Measurements from ENCODE around the gene COX6B2.

Gene COX6B2

DNA sequence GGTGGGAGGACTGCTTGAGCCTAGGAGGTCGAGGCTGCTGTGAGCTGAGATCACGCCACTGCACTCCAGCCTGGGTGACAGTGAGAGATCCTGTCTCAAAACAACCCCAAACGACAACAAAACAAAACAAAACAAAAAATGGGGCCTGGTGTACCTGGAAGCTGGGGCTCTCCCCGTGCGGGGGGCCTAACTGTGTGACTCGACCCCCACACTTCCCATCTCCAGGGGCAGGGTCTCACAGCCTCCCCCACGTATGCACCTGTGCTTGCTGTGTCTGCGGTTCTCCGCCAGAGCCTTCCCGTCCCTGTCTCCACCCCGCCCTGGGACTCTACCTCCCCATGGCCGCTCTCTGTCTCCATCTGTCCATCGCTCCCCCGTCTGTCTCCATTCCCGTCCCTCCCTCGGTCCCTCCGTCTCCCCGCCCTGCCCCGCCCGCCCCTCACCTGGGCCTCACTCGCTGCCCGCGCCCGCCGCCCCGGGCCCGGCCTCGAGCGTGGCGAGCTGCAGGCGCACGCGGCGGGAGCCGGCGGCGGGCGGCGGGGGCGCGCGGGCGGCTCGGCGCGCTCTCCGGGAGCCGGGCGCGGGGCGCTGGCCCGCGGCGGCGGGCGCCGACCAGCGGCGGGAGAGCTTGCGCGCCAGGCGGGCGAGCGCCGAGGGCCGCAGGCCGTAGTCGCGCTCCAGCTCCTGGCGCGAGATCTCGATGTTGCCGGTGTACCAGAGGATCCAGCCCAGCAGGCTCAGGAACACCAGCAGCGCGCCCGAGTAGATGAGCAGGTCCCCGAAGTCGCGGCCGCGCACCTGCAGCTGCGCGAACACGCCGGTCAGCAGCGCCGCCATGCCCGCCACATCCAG lies 29.0 kb upstream of the COX6B2 start:
- DNase-seq (ENCODE audit: low spot score) (no peak), FAIRE-seq (no peak)

GRCh38 chr19:55382522-55383054 lies 28.1 kb upstream of the COX6B2 start:
- FAIRE-seq (no peak), DNase-seq (ENCODE audit: low spot score) (no peak)

DNA sequence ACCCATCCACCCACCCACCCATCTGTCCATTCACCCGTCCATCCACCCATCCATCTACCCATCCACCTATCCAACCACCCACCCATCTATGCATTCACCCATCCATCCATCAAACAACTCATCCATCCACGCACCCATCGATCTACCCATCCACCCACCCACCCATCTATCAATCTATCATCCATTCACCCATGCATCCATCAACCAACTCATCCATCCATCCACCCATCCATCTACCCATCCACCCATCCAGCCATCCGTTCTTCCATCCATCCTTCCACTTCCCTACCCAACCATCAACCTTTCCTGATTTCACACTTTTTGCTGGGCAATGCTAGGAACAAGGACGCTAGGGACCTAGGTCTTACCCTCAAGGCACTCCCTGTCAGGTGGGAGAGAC lies 27.5 kb upstream of the COX6B2 start:
- DNase-seq (ENCODE audit: low spot score) (no peak), FAIRE-seq (no peak)

GRCh38 chr19:55379174-55379573 lies 24.7 kb upstream of the COX6B2 start:
- no peak for FAIRE-seq

GRCh38 chr19:55377356-55378131 lies 23.0 kb upstream of the COX6B2 start:
- FAIRE-seq (no peak), DNase-seq (ENCODE audit: low spot score) (no peak)

More at GRCh38 chr19:55379174-55379573, 24.7 kb upstream of the COX6B2 start:
- no peak for DNase-seq (ENCODE audit: low spot score)

DNA sequence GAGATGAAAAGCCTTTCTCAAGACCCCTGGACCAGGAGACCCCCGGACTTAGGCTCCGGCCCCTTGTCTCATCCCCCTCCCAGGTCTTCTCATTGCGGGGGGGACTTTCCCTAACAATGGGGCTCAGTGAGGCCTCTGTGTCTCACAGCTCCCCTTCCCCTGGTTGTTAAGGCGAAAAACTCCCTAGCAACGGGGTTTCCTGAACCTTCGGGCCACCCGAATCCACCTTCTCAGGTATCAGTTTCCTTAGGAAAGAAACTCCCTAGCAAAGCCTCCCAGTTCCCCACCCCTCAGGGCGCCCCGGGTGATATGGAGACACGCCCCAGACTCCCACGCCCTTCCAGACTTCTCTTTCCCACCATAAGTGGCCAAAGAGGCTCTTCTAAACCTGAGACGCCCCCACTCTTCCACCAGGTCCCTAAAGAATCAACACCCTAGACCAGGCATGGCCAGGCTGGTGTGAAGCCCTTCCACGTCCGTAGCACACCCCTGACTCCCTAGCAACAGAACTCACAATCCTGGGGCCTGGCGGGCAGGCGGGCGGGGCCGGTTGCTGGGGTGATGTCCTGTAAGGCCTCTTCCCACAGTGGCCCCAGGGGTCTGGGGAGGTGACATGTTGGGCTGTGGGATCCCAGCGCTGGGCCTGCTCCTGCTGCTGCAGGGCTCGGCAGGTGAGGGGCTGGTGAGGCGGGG lies 21.9 kb upstream of the COX6B2 start, which contains the start of gene TMEM190:
TSS of gene TMEM190 (plus strand) at position 586 of the 693 bp plus-strand sequence. CDS start at position 614, 28 bp downstream.
- FAIRE-seq: no peak
- no peak for DNase-seq (ENCODE audit: low spot score)

- FAIRE-seq (no peak), DNase-seq (ENCODE audit: low spot score) (peak; percentile 73)
Measured at GRCh38 chr19:55373993-55374757, 19.7 kb upstream of the COX6B2 start.

GRCh38 chr19:55373306-55373992 lies 18.9 kb upstream of the COX6B2 start:
- FAIRE-seq (no peak), DNase-seq (ENCODE audit: low spot score) (no peak)

DNA sequence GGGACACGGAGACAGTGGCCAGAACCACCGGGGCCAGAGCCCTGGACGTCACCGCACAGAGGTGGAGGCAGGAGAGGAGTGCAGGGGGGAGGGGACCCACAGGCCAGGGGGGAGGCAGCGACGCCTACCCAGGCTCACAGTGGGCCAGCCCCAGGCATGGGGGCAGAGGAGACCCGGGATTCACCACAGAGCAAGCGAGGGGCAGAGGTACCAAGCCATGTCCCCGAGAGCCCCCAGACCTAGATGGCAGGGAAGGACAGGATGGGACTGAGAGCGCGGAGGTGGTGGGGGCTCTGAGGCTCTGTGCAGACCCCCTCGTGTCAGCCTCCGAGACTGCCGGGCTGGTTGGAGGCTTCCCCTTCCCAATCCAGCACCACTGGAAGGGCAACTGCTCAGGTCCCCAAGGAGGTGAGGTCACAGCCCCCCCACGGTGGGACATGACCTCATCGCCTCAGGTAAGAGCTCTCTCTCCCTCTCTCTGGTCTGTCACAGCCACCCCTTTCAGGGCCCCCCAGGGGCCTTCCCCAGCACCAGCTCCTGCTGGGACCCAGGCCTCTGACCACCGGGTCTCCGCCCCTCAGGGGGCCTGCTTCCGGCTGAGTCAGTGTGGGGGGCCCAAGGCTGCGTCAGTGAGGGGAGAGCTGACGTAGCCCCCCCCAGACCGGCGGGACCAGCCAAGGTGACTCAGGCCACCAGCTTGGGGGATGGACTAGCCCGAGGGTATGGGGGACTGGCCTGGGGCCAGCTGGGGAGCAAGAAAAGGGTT lies 18.0 kb upstream of the COX6B2 start:
- DNase-seq (ENCODE audit: low spot score) (peak; percentile 73), FAIRE-seq (no peak)

DNA sequence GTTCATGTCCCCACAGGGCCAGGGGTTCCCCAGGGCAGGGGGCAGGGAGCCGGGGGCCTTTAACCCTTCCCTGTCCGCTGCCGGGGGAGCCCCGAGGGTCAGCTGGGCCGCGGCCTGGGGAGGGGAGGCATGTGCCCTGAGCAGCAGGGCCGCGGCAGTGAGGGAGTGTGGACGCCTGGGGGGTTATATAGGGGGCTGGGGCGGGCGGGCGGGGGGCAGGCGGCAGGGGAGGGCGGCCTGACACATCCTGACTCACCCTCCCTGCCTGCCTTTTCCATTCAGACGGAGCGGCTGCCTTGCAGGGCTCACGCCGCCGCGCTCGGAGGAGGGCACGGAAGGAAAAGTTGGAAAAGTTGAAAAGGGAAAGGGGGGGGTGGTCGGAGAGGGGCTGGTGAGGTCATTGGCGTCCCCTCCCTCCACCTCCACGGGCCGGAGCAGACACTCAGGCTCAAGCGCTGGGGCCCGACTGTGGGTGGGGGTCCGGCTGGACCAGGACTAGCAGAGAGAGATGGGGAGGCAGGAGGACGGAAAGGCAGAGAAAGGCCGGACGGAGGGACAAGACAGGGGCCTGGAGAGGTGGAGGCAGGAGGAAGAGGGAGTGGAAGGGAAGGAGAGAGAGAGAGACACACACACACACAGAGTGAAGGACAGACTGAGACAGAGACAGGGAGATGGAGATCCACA lies 15.9 kb upstream of the COX6B2 start, which contains the start of gene IL11:
TSS of gene IL11 (minus strand) at position 159 of the 684 bp plus-strand sequence. CDS start at position 6, 153 bp downstream.
- peak; percentile 75 for DNase-seq (ENCODE audit: low spot score)
- no peak for FAIRE-seq

GRCh38 chr19:55369653-55370304 lies 15.3 kb upstream of the COX6B2 start:
- no peak for FAIRE-seq
- peak; percentile 48 for DNase-seq (ENCODE audit: low spot score)

GRCh38 chr19:55368701-55369563 lies 14.4 kb upstream of the COX6B2 start:
- DNase-seq (ENCODE audit: low spot score): no peak
- FAIRE-seq: no peak

DNA sequence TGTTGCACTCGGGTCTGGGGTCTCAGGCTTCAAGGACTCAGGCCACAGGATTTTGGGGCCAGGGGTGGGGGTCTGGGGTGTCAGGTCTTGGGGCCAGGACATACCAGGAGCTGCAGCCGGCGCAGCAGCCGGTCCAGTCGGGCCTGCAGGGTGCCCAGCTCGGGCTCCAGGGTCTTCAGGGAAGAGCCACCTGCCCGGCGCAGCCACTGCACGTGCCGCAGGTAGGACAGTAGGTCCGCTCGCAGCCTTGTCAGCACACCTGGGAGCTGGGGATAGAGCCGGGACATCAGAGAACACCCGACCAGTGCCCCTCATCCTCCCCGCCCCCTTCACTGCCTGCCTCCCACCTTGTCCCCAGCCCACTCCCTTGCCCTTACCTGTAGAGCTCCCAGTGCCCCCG lies 13.6 kb upstream of the COX6B2 start:
- no peak for FAIRE-seq
- DNase-seq (ENCODE audit: low spot score): no peak

DNA sequence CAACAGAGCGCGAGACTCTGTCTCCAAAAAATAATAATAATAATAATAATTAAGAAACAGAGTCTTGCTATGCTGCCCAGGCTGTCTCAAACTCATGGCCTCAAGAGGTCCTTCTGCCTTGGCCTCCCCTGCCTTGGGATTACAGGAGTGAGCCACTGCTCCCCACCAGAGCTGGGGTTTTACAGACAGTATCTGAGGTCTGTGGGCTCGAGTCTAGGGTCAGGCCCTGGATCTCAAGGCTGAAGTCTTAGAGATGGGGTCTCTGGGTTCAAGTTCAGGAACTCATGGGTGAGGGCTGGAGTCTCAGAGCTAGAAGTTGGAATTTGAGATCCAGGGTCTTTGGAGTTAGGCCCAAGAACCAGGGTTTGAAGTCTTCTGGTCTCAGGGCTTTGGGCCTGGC lies 12.3 kb upstream of the COX6B2 start:
- no peak for DNase-seq (ENCODE audit: low spot score)
- FAIRE-seq: no peak

DNA sequence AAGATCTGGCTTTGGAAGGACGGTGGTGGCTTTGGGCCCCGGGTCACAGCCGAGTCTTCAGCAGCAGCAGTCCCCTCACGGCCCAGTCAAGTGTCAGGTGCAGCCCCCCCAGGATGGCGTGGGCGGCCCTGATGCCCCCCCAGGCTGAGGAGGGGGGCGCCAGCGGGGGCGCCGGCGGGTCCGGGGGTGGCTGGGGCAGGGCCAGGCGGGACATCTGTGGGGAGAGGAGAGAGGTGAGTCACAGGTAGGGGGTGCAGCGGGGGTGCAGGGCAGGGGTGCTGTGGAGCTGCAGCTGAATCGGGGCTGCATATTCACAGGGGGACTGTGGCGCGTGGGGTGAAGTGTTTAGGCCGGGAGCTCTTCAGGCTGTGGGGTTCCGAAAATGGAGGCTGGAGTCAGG lies 11.4 kb upstream of the COX6B2 start:
- no peak for FAIRE-seq
- DNase-seq (ENCODE audit: low spot score): no peak

DNA sequence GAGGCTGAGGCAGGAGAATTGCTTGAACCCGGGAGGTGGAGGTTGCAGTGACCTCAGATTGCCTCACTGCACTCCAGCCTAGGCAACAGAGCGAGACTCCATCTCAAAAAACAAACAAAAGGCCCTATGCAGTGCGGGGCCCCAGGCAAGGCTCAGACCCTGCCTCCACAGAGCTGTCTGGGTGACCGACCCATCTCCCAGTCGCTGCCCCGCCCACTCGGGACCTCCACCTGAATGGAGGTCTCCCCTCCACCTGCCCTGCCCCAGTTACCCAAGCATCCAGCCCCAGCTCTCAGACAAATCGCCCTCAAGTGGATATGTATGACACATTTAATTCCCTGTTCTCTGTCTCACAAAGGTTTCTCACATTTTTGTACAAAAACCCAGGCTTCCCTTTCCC lies 10.7 kb upstream of the COX6B2 start:
- DNase-seq (ENCODE audit: low spot score) (no peak), FAIRE-seq (no peak)

DNA sequence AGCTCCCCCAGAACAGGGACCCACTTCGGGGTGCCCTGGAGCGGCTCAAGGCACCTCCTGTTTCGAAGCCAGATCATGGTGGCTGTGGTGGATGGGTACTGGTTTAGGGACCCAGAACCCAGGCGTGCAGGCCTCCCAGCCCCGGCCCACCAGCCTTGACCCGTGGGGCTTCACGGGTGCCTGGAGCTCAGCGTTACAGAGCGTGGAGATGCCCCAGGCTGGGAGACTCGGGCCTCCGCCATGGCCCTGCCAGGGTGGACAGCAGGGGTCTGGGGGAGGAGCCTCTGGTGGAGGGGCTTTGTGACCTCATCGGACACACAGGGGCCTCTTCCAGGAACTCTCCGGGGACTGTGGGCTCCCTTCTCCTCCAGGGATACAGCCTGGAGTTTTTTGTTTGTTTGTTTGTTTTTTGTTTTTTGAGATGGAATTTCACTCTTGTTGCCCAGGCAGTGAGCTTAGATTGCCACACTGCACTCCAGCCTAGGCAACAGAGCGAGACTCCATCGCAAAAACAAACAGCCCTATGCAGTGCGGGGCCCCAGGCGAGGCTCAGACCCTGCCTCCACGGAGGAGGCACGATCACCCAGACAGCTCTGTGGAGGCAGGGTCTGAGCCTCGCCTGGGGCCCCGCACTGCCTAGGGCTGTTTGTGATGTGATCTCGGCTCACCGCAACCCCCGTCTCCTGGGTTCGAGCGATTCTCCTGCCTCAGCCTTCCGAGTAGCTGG lies 8.6 kb upstream of the COX6B2 start, which contains the start of gene GARIN5B:
TSS of gene GARIN5B (minus strand) at position 271 of the 727 bp plus-strand sequence. CDS start at position 77, 194 bp downstream.
- FAIRE-seq (no peak), DNase-seq (ENCODE audit: low spot score) (no peak)

All from RCC 7860 (cell line).